Panc1 (cell line): ENCODE results near the gene ZNF518B. TPM values are rescaled to one million over a fixed set of nuclear protein-coding genes. Genes with fewer than 3 reads are reported as not detected.

Experiments used
- ATAC-seq: fragments of 200-7000 bp; cut with Tn5 transposase; 2 replicates; pipeline ENCODE4 v1.9.1; 2020; ENCODE audit warnings: mild to moderate bottlenecking, moderate library complexity
- BruUV-seq: library from RNA; stranded (reverse); fragments of 400-500 nt; replicated peaks from 2 replicates; lab custom pipeline; 2021; lab: Mats Ljungman, UMichigan
- CTCF ChIA-PET: fragments of 300-600 bp; sonication (Branson Sonifier 250); formaldehyde crosslinking; loops from one replicate; lab custom pipeline; 2022; ENCODE audit warnings: antibody characterized with exemption; lab: Charles Lee
- POLR2A ChIA-PET: fragments of 300-600 bp; sonication (Branson Sonifier 250); formaldehyde crosslinking; loops from one replicate; lab custom pipeline; 2022; ENCODE audit warnings: antibody characterized with exemption; lab: Charles Lee
- DNase-seq: peaks from one replicate; pipeline ENCODE4 v3.0.0-alpha.2; 2010; ENCODE audit warnings: low read depth, low spot score
- H3K27ac ChIP-seq: 2 replicates; pipeline ENCODE4 v1.5.1; 2011; ENCODE audit warnings: mild to moderate bottlenecking, low read length, inconsistent platforms
- H3K27me3 ChIP-seq: fragments of 200-500 bp; sonication (Bioruptor generic); 2 replicates; pipeline ENCODE4 v1.6.0; 2014; ENCODE audit warnings: low read length, inconsistent platforms; ENCODE audit not compliant: control insufficient read depth, insufficient read depth
- H3K36me3 ChIP-seq: fragments of 200-500 bp; sonication (Bioruptor generic); 2 replicates; pipeline ENCODE4 v1.5.1; 2014; ENCODE audit warnings: inconsistent platforms, mild to moderate bottlenecking, low read length, moderate library complexity; ENCODE audit not compliant: control insufficient read depth, insufficient read depth
- H3K4me1 ChIP-seq: 2 replicates; pipeline ENCODE4 v1.5.1; 2011; ENCODE audit warnings: inconsistent platforms, mild to moderate bottlenecking, low read length, moderate library complexity; ENCODE audit not compliant: control insufficient read depth, insufficient read depth
- H3K4me3 ChIP-seq, 2 experiments: 2 replicates each; pipeline ENCODE4 v1.5.1; 2011 to 2012; ENCODE audit warnings: low read depth in 2 of 2, low read length in 2 of 2, mild to moderate bottlenecking in 2 of 2, inconsistent platforms in 1 of 2, moderate library complexity in 1 of 2
- H3K9me3 ChIP-seq: fragments of 200-500 bp; sonication (Bioruptor generic); 2 replicates; pipeline ENCODE4 v1.5.1; 2014; ENCODE audit warnings: low read depth, mild to moderate bottlenecking, inconsistent platforms, low read length, moderate library complexity; ENCODE audit not compliant: control insufficient read depth, insufficient read depth
- POLR2AphosphoS5 ChIP-seq: IDR thresholded peaks from 2 replicates; pipeline ENCODE4 v1.6.1; 2012; ENCODE audit warnings: mild to moderate bottlenecking, low read depth, low read length, moderate library complexity
- SIN3A ChIP-seq: IDR thresholded peaks from 2 replicates; pipeline ENCODE4 v1.6.1; 2012; ENCODE audit warnings: low read depth, mild to moderate bottlenecking, low read length, moderate library complexity, borderline replicate concordance; ENCODE audit not compliant: insufficient read depth
- TCF7L2 ChIP-seq: IDR thresholded peaks from 2 replicates; pipeline ENCODE4 v1.6.1; 2011; ENCODE audit warnings: mild to moderate bottlenecking, low read depth, low read length, inconsistent platforms
- in situ Hi-C: cut with HindIII; loops from 2 replicates; pipeline ENCODE4 v1.10.0; 2016; ENCODE audit warnings: low sequenced_read_pairs, low pct_unique_long_range_greater_than_20kb
- intact Hi-C: fragments of 100-400 bp; cut with micrococcal nuclease; formaldehyde crosslinking; loops from one replicate; pipeline ENCODE4 v1.10.0; 2022; ENCODE audit not compliant: unreplicated experiment
- total RNA-seq: library from RNA; stranded (reverse); gene quantifications from one replicate; pipeline ENCODE4 v1.2.1, GENCODE V29; 2021; ENCODE audit not compliant: unreplicated experiment
- TF ChIP-seq, protein P1 (sequence below): fragments of 450-650 bp; IDR thresholded peaks from 2 replicates; pipeline ENCODE4 v1.5.1; 2017; ENCODE audit warnings: mild to moderate bottlenecking
- TF ChIP-seq, protein P2 (sequence below), 2 experiments: IDR thresholded peaks; 2 replicates each; pipeline ENCODE4 v1.6.1; 2011 to 2012; ENCODE audit warnings: low read depth in 2 of 2, control low read depth in 1 of 2, low read length in 1 of 2, mild to moderate bottlenecking in 1 of 2, moderate library complexity in 1 of 2; ENCODE audit not compliant: insufficient read depth in 1 of 2

Gene ZNF518B
- total RNA-seq, 1 experiment from 2014 or later, result 20.8 TPM

DNA sequence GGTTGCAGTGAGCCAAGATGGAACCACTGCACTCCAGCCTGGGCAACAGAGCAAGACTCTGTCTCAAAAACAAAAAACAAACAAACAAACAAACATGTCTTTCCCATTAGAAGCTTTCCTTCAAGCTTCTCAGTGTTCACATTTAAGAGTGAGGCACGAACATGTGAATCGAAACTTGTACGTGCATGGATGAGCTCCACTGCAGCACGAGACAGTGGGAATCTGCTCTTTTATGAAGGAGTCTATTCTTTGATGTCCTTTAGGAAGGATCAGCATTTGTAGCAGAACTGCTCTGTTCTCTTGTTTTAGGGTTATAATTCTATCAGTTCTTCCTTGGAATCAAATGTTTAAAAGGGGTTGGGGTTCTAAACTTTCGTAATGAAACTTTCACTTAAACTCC lies 23.4 kb upstream of the ZNF518B start:
- POLR2A ChIA-PET, result no interaction called here
- Histone ChIP-seq H3K36me3 (no peaks in the 10 kb centered on the region), H3K9me3 (no peaks in the 10 kb centered on the region), H3K4me3 (no peak overlapping the region), H3K27ac (no peak overlapping the region), H3K4me1 (no peaks in the 10 kb centered on the region), H3K27me3 (no peaks in the 10 kb centered on the region)
- ATAC-seq, result no peak
- TF ChIP-seq, protein P1, sequence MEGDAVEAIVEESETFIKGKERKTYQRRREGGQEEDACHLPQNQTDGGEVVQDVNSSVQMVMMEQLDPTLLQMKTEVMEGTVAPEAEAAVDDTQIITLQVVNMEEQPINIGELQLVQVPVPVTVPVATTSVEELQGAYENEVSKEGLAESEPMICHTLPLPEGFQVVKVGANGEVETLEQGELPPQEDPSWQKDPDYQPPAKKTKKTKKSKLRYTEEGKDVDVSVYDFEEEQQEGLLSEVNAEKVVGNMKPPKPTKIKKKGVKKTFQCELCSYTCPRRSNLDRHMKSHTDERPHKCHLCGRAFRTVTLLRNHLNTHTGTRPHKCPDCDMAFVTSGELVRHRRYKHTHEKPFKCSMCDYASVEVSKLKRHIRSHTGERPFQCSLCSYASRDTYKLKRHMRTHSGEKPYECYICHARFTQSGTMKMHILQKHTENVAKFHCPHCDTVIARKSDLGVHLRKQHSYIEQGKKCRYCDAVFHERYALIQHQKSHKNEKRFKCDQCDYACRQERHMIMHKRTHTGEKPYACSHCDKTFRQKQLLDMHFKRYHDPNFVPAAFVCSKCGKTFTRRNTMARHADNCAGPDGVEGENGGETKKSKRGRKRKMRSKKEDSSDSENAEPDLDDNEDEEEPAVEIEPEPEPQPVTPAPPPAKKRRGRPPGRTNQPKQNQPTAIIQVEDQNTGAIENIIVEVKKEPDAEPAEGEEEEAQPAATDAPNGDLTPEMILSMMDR, result no peak
- in situ Hi-C loops, result no loop called here
- CTCF ChIA-PET, result no interaction called here
- no peak for DNase-seq
- no TSS peak for BruUV-seq
- intact Hi-C loops, result no loop called here

DNA sequence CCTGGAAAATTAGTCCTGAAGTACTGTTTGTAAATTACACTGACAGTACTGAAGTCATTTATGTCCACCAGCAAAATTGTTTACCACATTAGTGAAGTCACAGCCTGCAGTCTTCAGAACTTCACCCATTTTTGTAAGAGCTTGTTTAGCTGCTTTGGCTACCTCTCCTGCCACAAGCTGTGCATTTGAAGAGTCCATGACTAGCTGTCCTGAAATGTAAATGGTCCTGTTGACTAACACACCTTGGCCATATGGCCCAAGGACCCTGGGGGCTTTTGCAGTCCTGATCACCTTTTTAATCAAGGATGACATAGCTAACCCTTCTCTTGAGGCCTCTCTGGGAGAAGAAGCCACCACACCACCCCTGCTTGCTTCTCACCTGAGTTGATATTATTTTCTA lies 21.4 kb upstream of the ZNF518B start:
- ATAC-seq, result no peak
- Histone ChIP-seq H3K9me3 (no peaks in the 10 kb centered on the region), H3K27ac (no peak overlapping the region), H3K36me3 (no peaks in the 10 kb centered on the region), H3K4me1 (no peaks in the 10 kb centered on the region), H3K4me3 (no peak overlapping the region), H3K27me3 (no peaks in the 10 kb centered on the region)
- CTCF ChIA-PET, result no interaction called here
- intact Hi-C loops, result no loop called here
- POLR2A ChIA-PET, result no interaction called here
- in situ Hi-C loops, result no loop called here
- BruUV-seq, result no TSS peak
- TF ChIP-seq, protein P1, result no peak
- TF ChIP-seq, protein P2, sequence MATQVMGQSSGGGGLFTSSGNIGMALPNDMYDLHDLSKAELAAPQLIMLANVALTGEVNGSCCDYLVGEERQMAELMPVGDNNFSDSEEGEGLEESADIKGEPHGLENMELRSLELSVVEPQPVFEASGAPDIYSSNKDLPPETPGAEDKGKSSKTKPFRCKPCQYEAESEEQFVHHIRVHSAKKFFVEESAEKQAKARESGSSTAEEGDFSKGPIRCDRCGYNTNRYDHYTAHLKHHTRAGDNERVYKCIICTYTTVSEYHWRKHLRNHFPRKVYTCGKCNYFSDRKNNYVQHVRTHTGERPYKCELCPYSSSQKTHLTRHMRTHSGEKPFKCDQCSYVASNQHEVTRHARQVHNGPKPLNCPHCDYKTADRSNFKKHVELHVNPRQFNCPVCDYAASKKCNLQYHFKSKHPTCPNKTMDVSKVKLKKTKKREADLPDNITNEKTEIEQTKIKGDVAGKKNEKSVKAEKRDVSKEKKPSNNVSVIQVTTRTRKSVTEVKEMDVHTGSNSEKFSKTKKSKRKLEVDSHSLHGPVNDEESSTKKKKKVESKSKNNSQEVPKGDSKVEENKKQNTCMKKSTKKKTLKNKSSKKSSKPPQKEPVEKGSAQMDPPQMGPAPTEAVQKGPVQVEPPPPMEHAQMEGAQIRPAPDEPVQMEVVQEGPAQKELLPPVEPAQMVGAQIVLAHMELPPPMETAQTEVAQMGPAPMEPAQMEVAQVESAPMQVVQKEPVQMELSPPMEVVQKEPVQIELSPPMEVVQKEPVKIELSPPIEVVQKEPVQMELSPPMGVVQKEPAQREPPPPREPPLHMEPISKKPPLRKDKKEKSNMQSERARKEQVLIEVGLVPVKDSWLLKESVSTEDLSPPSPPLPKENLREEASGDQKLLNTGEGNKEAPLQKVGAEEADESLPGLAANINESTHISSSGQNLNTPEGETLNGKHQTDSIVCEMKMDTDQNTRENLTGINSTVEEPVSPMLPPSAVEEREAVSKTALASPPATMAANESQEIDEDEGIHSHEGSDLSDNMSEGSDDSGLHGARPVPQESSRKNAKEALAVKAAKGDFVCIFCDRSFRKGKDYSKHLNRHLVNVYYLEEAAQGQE (IDR thresholded peaks at IDR 0.05; ENCODE audit: insufficient read depth in 1 of 2, low read depth in 2 of 2, low read length in 1 of 2), result no peak
- no peak for TF ChIP-seq TCF7L2
- no peak for TF ChIP-seq POLR2AphosphoS5
- no peak for TF ChIP-seq SIN3A
- no peak for DNase-seq

DNA sequence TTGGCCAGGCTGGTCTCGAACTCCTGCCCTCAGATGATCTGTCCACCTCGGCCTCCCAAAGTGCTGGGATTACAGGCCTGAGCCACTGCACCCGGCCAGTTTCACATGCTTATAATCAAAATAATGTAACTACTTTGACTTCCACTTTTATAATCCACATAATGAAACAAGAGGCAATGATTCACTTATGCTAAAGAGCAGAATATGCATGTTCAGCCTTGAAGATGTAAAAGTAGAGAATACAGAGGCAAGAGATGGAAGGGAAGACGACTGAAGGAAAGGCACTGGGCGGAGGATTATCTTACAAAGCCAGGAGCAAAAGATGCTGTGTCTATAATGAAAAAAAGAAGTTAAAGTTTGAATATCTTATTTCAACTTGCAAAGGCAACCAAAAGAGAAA lies 13.3 kb upstream of the ZNF518B start:
- POLR2A ChIA-PET, result no interaction called here
- no peaks in the 10 kb centered on the region for H3K9me3 ChIP-seq
- intact Hi-C loops (no loop called here), in situ Hi-C loops (no loop called here)
- DNase-seq (no peak), ATAC-seq (no peak)
- TF ChIP-seq, protein P2 (IDR thresholded peaks at IDR 0.05; ENCODE audit: insufficient read depth in 1 of 2, low read depth in 2 of 2, low read length in 1 of 2), result no peak
- TF ChIP-seq POLR2AphosphoS5, result no peak
- TF ChIP-seq, protein P1, result no peak
- no peak for TF ChIP-seq SIN3A
- no peak for TF ChIP-seq TCF7L2
- H3K27ac ChIP-seq, result no peak overlapping the region
- H3K36me3 ChIP-seq, result no peaks in the 10 kb centered on the region
- no TSS peak for BruUV-seq
- no peaks in the 10 kb centered on the region for H3K27me3 ChIP-seq
- CTCF ChIA-PET, result no interaction called here
- no peaks in the 10 kb centered on the region for H3K4me1 ChIP-seq
- H3K4me3 ChIP-seq, result no peak overlapping the region
